GM06990 (cell line): Measurements from ENCODE around the gene BPIFB4.
"Not testable (repeated sequence)": the region's sequence is repeated elsewhere in the genome, so short reads cannot be mapped to it uniquely, and the experiment has no call there.

Source experiments
- DNase-seq: peaks from one replicate; pipeline ENCODE4 v3.0.0-alpha.2; 2011; ENCODE audit not compliant: insufficient read length; ENCODE audit errors: extremely low read depth
- H3K27me3 ChIP-seq: replicated peaks from 2 replicates; pipeline ENCODE4 v1.6.0; 2011; ENCODE audit warnings: low read length; ENCODE audit not compliant: control insufficient read depth, insufficient read depth
- H3K36me3 ChIP-seq: 2 replicates; pipeline ENCODE4 v1.5.1; 2011; ENCODE audit warnings: low read length; ENCODE audit not compliant: control insufficient read depth, insufficient read depth
- H3K4me3 ChIP-seq: replicated peaks from 2 replicates; pipeline ENCODE4 v1.5.1; 2011; ENCODE audit warnings: low read depth, mild to moderate bottlenecking, control low read depth, low read length
- TF ChIP-seq, protein P1 (sequence below): IDR thresholded peaks from 2 replicates; pipeline ENCODE4 v1.5.1; 2011; ENCODE audit warnings: low read length, control low read depth, mild to moderate bottlenecking, inconsistent platforms; ENCODE audit not compliant: insufficient read depth, poor library complexity, severe bottlenecking

Gene BPIFB4

DNA sequence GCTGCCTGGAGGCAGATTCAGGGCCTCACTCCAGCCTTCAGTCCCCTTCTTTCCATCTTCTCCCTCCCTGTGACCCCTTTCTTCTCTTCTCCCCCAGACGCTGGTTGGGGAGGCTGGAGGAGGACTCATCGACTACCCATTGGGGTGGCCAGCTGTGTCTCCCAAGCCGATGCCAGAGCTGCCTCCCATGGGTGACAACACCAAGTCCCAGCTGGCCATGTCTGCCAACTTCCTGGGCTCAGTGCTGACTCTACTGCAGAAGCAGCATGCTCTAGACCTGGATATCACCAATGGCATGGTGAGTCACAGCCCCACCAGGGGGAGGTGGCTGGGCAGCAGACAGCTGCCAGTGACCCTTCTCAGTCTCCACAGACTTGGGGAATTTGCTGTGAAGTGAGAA lies 12.9 kb downstream of the BPIFB4 start:
- no peak for DNase-seq
- TF ChIP-seq, protein P1, sequence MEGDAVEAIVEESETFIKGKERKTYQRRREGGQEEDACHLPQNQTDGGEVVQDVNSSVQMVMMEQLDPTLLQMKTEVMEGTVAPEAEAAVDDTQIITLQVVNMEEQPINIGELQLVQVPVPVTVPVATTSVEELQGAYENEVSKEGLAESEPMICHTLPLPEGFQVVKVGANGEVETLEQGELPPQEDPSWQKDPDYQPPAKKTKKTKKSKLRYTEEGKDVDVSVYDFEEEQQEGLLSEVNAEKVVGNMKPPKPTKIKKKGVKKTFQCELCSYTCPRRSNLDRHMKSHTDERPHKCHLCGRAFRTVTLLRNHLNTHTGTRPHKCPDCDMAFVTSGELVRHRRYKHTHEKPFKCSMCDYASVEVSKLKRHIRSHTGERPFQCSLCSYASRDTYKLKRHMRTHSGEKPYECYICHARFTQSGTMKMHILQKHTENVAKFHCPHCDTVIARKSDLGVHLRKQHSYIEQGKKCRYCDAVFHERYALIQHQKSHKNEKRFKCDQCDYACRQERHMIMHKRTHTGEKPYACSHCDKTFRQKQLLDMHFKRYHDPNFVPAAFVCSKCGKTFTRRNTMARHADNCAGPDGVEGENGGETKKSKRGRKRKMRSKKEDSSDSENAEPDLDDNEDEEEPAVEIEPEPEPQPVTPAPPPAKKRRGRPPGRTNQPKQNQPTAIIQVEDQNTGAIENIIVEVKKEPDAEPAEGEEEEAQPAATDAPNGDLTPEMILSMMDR, result no peak
- no peak overlapping the region for H3K4me3 ChIP-seq
- H3K36me3 ChIP-seq, result no peaks in the 10 kb centered on the region
- no peaks in the 10 kb centered on the region for H3K27me3 ChIP-seq

DNA sequence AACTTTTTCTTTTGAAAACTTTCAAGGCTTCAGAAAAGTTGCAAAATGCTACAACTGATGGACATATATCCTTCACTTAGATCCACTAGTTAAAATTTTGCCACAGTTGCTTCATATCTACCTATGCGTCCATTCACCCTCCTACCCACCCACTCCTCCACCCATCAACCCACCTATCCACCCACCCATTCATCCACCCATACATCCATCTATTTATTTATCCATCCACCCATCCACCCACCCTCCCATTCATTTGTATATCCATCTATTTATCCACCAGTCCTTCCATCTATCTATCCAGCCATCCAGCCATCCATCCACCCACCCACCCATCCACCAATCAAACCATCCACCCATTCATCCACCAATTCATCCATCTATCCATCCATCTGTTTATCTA lies 13.6 kb downstream of the BPIFB4 start:
- Histone ChIP-seq H3K4me3 (no peak overlapping the region), H3K36me3 (no peaks in the 10 kb centered on the region), H3K27me3 (no peaks in the 10 kb centered on the region)
- TF ChIP-seq, protein P1, result no peak
- no peak for DNase-seq

DNA sequence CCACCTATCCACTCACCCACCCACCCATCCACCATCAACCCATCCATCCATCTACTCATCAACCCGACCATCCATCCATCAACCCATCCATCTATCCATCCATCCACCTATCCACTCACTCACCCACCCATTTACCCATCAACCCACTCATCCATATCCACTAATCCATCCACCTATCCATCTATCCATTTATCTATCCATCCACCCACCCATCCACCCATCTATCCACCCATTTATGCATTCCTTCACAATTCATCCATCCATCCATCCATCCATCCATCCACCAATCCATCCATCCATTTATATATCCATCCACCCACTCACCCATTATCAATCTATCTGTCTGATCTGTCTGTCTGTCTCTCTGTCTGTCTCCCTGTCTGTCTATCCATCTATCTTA lies 14.1 kb downstream of the BPIFB4 start:
- TF ChIP-seq, protein P1, result no peak
- DNase-seq, result no peak
- H3K36me3 ChIP-seq, result no peaks in the 10 kb centered on the region
- H3K4me3 ChIP-seq, result no peak overlapping the region
- H3K27me3 ChIP-seq, result no peaks in the 10 kb centered on the region

DNA sequence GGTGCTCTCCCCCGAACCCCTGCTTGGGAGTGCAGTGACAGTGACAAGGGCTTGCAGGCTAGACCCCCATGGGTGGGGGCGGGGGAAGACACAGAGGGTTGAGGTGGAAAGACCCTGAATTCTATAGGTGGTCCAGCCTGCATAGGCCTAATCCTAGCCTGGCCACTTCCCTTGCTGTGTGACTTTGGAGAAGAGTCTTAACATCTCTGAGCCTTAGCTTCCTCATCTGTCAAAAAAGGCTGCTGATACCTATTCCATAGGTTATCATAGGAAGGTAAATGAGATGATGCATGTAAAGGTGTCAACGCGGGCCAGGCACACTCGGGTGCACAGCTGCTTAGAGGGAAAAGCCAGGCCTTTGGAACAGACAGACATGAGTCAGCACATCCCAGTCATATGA lies 15.8 kb downstream of the BPIFB4 start:
- TF ChIP-seq, protein P1, result no peak
- DNase-seq, result no peak
- no peaks in the 10 kb centered on the region for H3K27me3 ChIP-seq
- H3K4me3 ChIP-seq, result no peak overlapping the region
- no peaks in the 10 kb centered on the region for H3K36me3 ChIP-seq

DNA sequence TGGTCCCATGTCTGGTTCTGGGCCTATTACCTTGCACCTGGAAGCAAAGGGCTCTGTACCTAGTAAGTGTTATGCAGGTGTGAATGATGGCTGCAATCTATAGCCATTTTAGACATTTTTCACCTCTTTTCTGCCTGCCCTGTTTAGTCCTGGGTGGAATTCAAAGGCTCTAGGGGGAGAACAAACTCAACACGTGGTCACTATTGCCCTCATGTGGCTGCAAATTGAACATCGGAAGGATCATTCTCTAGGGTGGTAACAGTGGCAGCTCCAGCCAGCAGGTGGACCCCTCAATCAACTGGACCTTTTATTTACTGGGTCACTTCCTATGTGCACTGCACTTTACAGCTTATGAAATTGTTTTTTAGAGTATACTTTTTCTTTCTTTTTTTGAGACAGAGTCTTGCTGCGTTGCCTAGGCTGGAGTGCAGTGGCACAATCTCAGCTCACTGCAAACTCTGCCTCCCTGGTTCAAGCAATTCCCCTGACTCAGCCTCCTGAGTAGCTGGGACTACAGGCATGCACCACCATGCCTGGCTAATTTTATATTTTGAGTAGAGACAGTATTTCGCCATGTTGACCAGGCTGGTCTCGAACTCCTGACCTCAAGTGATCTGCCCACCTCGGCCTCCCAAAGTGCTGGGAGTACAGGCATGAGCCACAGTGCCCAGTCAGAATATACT lies 16.6 kb downstream of the BPIFB4 start:
- not testable (repeated sequence) for H3K36me3 ChIP-seq, DNase-seq, H3K4me3 ChIP-seq, H3K27me3 ChIP-seq
- TF ChIP-seq, protein P1, result peak; percentile 84

DNA sequence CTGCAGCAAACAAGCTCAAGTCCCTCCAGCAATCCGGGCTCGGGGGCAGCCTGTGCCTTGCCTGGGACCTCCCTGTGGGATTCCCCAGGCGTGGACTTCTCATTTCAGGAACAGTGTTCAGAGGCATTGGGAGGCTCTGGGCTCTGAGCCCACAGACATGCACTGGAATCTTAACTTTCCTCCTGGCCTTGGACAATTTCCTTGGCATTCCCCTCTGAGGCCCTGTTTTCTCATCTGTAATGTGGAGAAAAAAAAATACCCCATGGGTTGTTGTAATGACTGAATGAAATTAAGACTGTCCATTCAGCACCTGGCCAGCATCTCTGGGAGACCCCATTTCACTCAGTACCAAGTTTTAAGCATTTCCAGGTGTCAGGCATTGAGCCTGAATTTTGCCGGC lies 17.6 kb downstream of the BPIFB4 start:
- Histone ChIP-seq H3K4me3 (no peak overlapping the region), H3K36me3 (no peaks in the 10 kb centered on the region), H3K27me3 (no peaks in the 10 kb centered on the region)
- TF ChIP-seq, protein P1, result no peak
- no peak for DNase-seq
